Right lobe of liver (tissue), 6 donors: Measurements from ENCODE around the gene DNAL1. TPM values are rescaled to one million over a fixed set of nuclear protein-coding genes. Genes with fewer than 3 reads are reported as not detected.
A peak's percentile ranks its signal among the peaks of the same experiment; 100 is the strongest.

Experiments
- ATAC-seq, 4 donors: fragments of 200-7000 bp; cut with Tn5 transposase; one replicate each; pipeline ENCODE4 v1.9.1; 2020; ENCODE audit warnings: mild to moderate bottlenecking in 4 of 4, moderate library complexity in 4 of 4
- DNase-seq, 3 donors: peaks; one replicate each; pipeline ENCODE4 v3.0.0-alpha.2; 2020
- H3K27ac ChIP-seq, 3 donors: fragments of 200-600 bp; one replicate each; pipeline ENCODE4 v1.8.0; 2022
- H3K27me3 ChIP-seq, 2 donors: fragments of 200-600 bp; one replicate each; pipeline ENCODE4 v1.8.0; 2022
- H3K36me3 ChIP-seq, 4 donors: fragments of 200-600 bp; sonication (generic) in 1 of 4; one replicate each; pipeline versions ENCODE4 v1.5.1 to v1.8.0; 2017 to 2022; ENCODE audit warnings: control low read depth in 1 of 4
- H3K4me1 ChIP-seq, 4 donors: fragments of 200-600 bp; sonication (generic) in 1 of 4; one replicate each; pipeline versions ENCODE4 v1.5.1 to v1.8.0; 2017 to 2022; ENCODE audit warnings: control low read depth in 1 of 4
- H3K4me3 ChIP-seq, 3 donors: fragments of 200-600 bp; one replicate each; pipeline ENCODE4 v1.8.0; 2022
- H3K9me3 ChIP-seq, 4 donors: fragments of 200-600 bp; sonication (generic) in 1 of 4; one replicate each; pipeline versions ENCODE4 v1.5.1 to v1.8.0; 2017 to 2022; ENCODE audit warnings: control low read depth in 1 of 4
- POLR2A ChIP-seq: fragments of 450-650 bp; IDR thresholded peaks from one replicate; pipeline ENCODE4 v1.6.1; 2017; ENCODE audit warnings: antibody characterized with exemption, mild to moderate bottlenecking
- WGBS: methylation state at CpG from one replicate; pipeline ENCODE4 v1.1.6; 2018; ENCODE audit warnings: low coverage, low lambda C conversion rate; ENCODE audit not compliant: insufficient coverage; ENCODE audit errors: missing lambda C conversion rate; 5-methylcytosine and 5-hydroxymethylcytosine counted together
- intact Hi-C, 2 donors: fragments of 100-400 bp; cut with DNase I; formaldehyde crosslinking; loops; one replicate each; pipeline versions ENCODE4 v1.11.2 to v1.14.1; 2022
- total RNA-seq, 6 experiments: library from RNA; depleted of rRNA in 2 of 6; stranded (reverse); fragments of >200 nt in 2 of 6; fragmentation: NEBNext Ultra II Directional in 3 of 6; extraction: Animal tissue kit (Norgen Biotek cat#: 25700) in 3 of 6; gene quantifications; one replicate each; pipeline versions ENCODE4 v1.1.0 to v1.2.4, GENCODE V29; 2016 to 2023
- TF ChIP-seq, protein P1 (sequence below), 4 donors: fragments of 200-600 bp in 3 of 4; fragments of 450-650 bp in 1 of 4; IDR thresholded peaks; one replicate each; pipeline versions ENCODE4 v1.5.1 to v1.8.0; 2016 to 2022; ENCODE audit warnings: antibody characterized with exemption in 4 of 4, mild to moderate bottlenecking in 2 of 4
- donor health status: DM: no; HTN: yes; CAD: no.
- donor health status: DM: no; HTN: no; CAD: no.
- donor health status: DM: no; HTN: no; CAD: no.
- donor health status: DM: no; HTN: yes; CAD: no.
- donor health status: DM: no; HTN: yes; CAD: no.

Gene DNAL1
- total RNA-seq, 6 experiments from 2014 or later: 2.7 to 5.7 (median 3.2) TPM

DNA sequence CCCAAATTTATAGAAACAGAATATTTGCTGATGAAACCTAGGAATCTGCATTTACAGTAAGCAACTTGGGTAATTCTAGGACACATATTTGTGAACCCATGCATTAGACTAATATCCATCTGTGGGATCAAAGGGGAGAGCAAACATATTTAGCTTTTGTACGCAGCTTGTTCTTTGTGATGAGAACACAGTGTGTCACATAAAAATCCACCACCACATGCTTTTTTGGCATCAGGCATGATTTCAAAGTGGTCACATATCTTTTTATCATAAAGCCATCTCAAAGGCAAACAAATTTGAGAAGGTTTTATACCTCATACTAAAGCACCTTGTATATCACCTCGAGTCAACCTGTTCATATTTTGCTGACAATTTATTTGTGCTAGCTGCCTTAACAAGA is 15.7 kb downstream of the DNAL1 start:
- Histone ChIP-seq H3K27ac (no peak overlapping the region), H3K27me3 (no peaks in the 10 kb centered on the region), H3K9me3 (no peaks in the 10 kb centered on the region), H3K4me1 (peaks cover 0 to 9% (median 2%) of the 10 kb centered on the region in 4 donors), H3K4me3 (no peak overlapping the region), H3K36me3 (no peaks in the 10 kb centered on the region)
- ATAC-seq (no peak), DNase-seq (no peak)
- intact Hi-C loops: no loop called here
- 78% methylated on average over 2 of the region's 2 CpGs for WGBS
- TF ChIP-seq, protein P1, sequence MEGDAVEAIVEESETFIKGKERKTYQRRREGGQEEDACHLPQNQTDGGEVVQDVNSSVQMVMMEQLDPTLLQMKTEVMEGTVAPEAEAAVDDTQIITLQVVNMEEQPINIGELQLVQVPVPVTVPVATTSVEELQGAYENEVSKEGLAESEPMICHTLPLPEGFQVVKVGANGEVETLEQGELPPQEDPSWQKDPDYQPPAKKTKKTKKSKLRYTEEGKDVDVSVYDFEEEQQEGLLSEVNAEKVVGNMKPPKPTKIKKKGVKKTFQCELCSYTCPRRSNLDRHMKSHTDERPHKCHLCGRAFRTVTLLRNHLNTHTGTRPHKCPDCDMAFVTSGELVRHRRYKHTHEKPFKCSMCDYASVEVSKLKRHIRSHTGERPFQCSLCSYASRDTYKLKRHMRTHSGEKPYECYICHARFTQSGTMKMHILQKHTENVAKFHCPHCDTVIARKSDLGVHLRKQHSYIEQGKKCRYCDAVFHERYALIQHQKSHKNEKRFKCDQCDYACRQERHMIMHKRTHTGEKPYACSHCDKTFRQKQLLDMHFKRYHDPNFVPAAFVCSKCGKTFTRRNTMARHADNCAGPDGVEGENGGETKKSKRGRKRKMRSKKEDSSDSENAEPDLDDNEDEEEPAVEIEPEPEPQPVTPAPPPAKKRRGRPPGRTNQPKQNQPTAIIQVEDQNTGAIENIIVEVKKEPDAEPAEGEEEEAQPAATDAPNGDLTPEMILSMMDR (IDR thresholded peaks at IDR 0.05): no peak
- TF ChIP-seq POLR2A: no peak

DNA sequence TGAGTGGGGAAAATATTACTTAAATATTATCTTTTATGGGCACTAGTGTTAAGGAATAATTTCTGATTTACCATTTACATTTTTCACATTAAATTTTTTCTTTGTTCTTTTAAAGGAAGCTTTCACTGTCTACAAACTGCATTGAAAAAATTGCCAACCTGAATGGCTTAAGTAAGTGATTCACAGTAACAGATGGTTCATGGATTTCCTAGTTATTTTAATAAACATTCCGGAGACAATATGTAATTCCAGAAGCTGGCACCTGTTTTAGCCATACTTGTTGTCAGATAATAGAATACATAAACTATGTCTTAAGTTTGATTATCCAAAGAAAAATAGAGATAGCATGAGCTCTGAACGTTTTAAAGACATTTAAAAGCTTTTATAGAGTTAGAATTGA is 17.1 kb downstream of the DNAL1 start:
- H3K4me1 ChIP-seq: peaks cover 0 to 9% (median 2%) of the 10 kb centered on the region in 4 donors
- H3K36me3 ChIP-seq: no peaks in the 10 kb centered on the region
- DNase-seq (no peak), ATAC-seq (no peak)
- H3K27ac ChIP-seq: no peak overlapping the region
- H3K4me3 ChIP-seq: no peak overlapping the region
- 85% methylated on average over 2 of the region's 2 CpGs for WGBS
- no peak for TF ChIP-seq POLR2A
- TF ChIP-seq, protein P1 (IDR thresholded peaks at IDR 0.05): no peak
- H3K9me3 ChIP-seq: no peaks in the 10 kb centered on the region
- intact Hi-C loops: no loop called here
- no peaks in the 10 kb centered on the region for H3K27me3 ChIP-seq

DNA sequence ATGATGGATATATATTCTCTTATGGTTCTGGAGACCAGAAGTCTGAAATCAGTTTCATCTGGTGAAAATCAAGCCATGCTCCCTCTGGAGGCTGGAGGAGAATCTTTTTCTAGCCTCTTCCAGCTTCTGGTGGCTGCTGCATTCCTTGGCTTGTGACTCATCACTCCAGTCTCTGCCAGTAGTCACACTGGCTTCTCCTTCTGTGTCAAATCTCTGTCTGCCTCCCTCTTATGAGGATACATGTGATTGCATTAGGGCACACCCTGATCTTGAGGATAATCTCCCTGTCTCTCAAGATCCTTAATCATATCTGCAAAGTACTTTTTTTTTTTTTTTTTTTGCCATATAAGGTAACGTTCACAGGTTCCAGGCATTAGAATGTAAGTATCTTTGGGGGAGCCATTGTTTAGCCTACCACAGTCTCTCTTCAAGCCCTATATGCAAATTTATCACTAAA is 17.7 kb downstream of the DNAL1 start:
- WGBS: 88% methylated on average over 1 of the region's 1 CpG
- intact Hi-C loops: no loop called here
- ATAC-seq (peak in 3 of 4 donors; percentile 38 to 73 (median 53)), DNase-seq (no peak)
- no peaks in the 10 kb centered on the region for H3K36me3 ChIP-seq
- no peak overlapping the region for H3K27ac ChIP-seq
- no peak for TF ChIP-seq POLR2A
- TF ChIP-seq, protein P1 (IDR thresholded peaks at IDR 0.05): peak in 2 of 4 donors; percentile 7 to 24
- H3K27me3 ChIP-seq: no peaks in the 10 kb centered on the region
- H3K4me3 ChIP-seq: no peak overlapping the region
- H3K9me3 ChIP-seq: no peaks in the 10 kb centered on the region
- peaks cover 0 to 9% (median 2%) of the 10 kb centered on the region in 4 donors for H3K4me1 ChIP-seq

DNA sequence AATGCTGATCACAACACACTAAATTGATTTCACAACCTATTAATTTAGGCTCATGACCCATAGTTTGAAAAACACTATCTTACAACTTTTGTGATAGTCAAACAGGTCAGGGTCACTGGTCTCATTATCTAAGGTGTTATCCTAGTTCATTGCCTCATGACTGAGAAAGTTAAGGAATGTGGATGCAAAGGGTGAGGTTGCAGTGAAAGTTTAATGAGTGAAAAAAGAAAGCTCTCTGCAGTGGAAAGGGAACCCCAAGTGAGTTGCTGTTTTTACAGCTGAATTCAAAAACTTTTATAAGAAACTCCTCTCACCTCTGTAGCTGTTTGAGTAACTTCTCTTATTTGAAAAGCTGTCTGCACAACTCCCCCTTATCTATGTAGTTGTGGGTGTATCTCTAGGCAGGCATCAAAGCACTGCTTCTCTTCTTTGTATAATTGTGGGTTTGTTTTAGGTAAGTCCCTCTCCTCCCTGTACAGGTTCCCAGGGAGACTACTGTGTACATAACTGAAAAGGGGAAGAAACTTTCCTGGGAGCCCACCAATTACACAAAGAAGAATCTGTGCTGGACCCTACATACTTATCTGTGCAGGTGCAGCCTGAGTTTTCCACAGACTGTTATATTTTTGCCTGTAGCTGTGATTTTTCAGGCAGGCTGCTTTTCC is 18.9 kb downstream of the DNAL1 start:
- intact Hi-C loops: no loop called here
- peak in 2 of 4 donors; percentile 49 to 52 for ATAC-seq
- no peaks in the 10 kb centered on the region for H3K36me3 ChIP-seq
- H3K27ac ChIP-seq: no peak overlapping the region
- H3K4me1 ChIP-seq: peaks cover 0 to 9% (median 2%) of the 10 kb centered on the region in 4 donors
- H3K27me3 ChIP-seq: no peaks in the 10 kb centered on the region
- no peak for TF ChIP-seq POLR2A
- TF ChIP-seq, protein P1 (IDR thresholded peaks at IDR 0.05): no peak
- no peak overlapping the region for H3K4me3 ChIP-seq
- no peak for DNase-seq
- no peaks in the 10 kb centered on the region for H3K9me3 ChIP-seq
